Neural crest cell (in vitro differentiated cells): ENCODE results near the gene ZCCHC24. TPM values are rescaled to one million over a fixed set of nuclear protein-coding genes. Genes with fewer than 3 reads are reported as not detected.

Experiments
- DNase-seq: peaks from one replicate; pipeline ENCODE4 v3.0.0; 2021; ENCODE audit warnings: low read depth, mixed read lengths, low spot score
- H3K27ac Mint-ChIP-seq: one replicate; pipeline ENCODE4 v1.8.0; 2021; ENCODE audit warnings: mild to moderate bottlenecking, mixed read lengths; ENCODE audit not compliant: unreplicated experiment
- H3K27me3 Mint-ChIP-seq: 2 replicates; pipeline ENCODE4 v1.8.0; 2021; ENCODE audit warnings: low read depth, mild to moderate bottlenecking, mixed read lengths
- H3K36me3 Mint-ChIP-seq: 2 replicates; pipeline ENCODE4 v1.8.0; 2021; ENCODE audit warnings: low read depth, mild to moderate bottlenecking, mixed read lengths
- H3K4me1 Mint-ChIP-seq: 2 replicates; pipeline ENCODE4 v1.8.0; 2021; ENCODE audit warnings: mixed read lengths
- H3K4me3 Mint-ChIP-seq: one replicate; pipeline ENCODE4 v1.8.0; 2021; ENCODE audit warnings: mild to moderate bottlenecking, mixed read lengths
- H3K9me3 Mint-ChIP-seq: 2 replicates; pipeline ENCODE4 v1.8.0; 2021; ENCODE audit warnings: mixed read lengths
- total RNA-seq: library from RNA; stranded (reverse); gene quantifications from 2 replicates; pipeline ENCODE4 v1.2.1, GENCODE V29; 2021
- TF ChIP-seq, protein P1 (sequence below): fragments of 200-600 bp; sonication (generic); conservative IDR thresholded peaks from 2 replicates; pipeline ENCODE4 v1.5.0; 2021; ENCODE audit warnings: antibody characterized with exemption, mild to moderate bottlenecking

The ZCCHC24 gene
- total RNA-seq, 1 donor from 2014 or later, result 26.5 TPM

- no peaks in the 10 kb centered on the region for H3K27me3 Mint-ChIP-seq
Measured at GRCh38 chr10:79377557-79378382, 67.7 kb downstream of the ZCCHC24 start.

GRCh38 chr10:79376751-79377556 is 68.5 kb downstream of the ZCCHC24 start:
- no peak for DNase-seq
- Mint-ChIP-seq H3K27me3 (no peaks in the 10 kb centered on the region), H3K27ac (no peak overlapping the region), H3K9me3 (no peaks in the 10 kb centered on the region), H3K4me3 (no peak overlapping the region), H3K36me3 (no peaks in the 10 kb centered on the region), H3K4me1 (peaks cover 10% of the 10 kb centered on the region)
- TF ChIP-seq, protein P1, sequence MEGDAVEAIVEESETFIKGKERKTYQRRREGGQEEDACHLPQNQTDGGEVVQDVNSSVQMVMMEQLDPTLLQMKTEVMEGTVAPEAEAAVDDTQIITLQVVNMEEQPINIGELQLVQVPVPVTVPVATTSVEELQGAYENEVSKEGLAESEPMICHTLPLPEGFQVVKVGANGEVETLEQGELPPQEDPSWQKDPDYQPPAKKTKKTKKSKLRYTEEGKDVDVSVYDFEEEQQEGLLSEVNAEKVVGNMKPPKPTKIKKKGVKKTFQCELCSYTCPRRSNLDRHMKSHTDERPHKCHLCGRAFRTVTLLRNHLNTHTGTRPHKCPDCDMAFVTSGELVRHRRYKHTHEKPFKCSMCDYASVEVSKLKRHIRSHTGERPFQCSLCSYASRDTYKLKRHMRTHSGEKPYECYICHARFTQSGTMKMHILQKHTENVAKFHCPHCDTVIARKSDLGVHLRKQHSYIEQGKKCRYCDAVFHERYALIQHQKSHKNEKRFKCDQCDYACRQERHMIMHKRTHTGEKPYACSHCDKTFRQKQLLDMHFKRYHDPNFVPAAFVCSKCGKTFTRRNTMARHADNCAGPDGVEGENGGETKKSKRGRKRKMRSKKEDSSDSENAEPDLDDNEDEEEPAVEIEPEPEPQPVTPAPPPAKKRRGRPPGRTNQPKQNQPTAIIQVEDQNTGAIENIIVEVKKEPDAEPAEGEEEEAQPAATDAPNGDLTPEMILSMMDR, result no peak

More at GRCh38 chr10:79377557-79378382, 67.7 kb downstream of the ZCCHC24 start:
- Mint-ChIP-seq H3K27ac (no peak overlapping the region), H3K4me3 (no peak overlapping the region), H3K4me1 (peaks cover 18% of the 10 kb centered on the region), H3K9me3 (no peaks in the 10 kb centered on the region), H3K36me3 (no peaks in the 10 kb centered on the region)
- TF ChIP-seq, protein P1, result no peak
- peak; percentile 0 for DNase-seq

- H3K9me3 Mint-ChIP-seq, result no peaks in the 10 kb centered on the region
- TF ChIP-seq, protein P1, result no peak
- no peak overlapping the region for H3K4me3 Mint-ChIP-seq
- H3K36me3 Mint-ChIP-seq, result no peaks in the 10 kb centered on the region
- no peak overlapping the region for H3K27ac Mint-ChIP-seq
- H3K27me3 Mint-ChIP-seq, result no peaks in the 10 kb centered on the region
- H3K4me1 Mint-ChIP-seq, result peaks cover 6% of the 10 kb centered on the region
- no peak for DNase-seq
Measured at GRCh38 chr10:79376078-79376628, 69.3 kb downstream of the ZCCHC24 start.

DNA sequence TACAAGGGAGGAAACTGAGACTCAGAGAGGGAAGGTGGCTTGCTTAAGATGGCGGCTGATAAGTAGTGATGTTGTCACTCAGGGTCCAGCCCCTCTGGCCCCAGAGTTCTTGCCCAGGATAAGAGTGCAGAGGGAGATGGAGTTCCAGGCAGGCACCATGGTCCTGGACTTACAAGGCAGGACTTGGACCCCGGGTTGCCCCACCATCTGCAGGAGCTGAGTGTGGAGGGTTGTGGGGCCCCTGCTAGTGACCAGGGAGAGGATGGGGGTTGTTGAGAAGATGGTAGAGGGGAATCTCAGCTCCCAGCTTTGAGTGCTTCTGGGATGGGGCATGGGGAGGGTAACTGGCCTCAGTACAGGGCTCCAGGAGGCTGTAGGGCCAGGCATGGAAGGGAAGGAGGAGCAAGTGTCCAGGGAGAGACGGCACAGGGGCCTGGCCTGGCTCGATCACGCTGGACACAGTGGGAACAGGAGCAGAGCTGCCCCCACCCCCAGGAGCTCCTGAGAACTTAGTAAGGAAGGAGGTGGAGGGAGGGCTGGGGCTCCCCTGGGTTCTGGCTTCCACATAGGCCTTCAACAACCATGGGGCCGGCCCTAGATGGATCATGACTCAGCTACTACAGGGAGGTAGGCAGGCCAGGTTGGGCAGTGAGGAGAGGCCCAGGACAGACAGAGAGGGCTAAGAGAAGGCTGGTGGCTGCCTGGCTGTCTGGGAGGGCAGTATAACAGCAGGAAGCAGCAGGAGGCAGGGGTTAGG is 69.9 kb downstream of the ZCCHC24 start:
- TF ChIP-seq, protein P1, result no peak
- no peaks in the 10 kb centered on the region for H3K27me3 Mint-ChIP-seq
- no peaks in the 10 kb centered on the region for H3K36me3 Mint-ChIP-seq
- DNase-seq, result no peak
- peak overlapping the region; percentile 57 for H3K27ac Mint-ChIP-seq
- H3K9me3 Mint-ChIP-seq, result no peaks in the 10 kb centered on the region
- H3K4me1 Mint-ChIP-seq, result peaks cover 6% of the 10 kb centered on the region
- H3K4me3 Mint-ChIP-seq, result no peak overlapping the region
